ENCODE measurements around the gene MLIP.

MLIP gene

DNA sequence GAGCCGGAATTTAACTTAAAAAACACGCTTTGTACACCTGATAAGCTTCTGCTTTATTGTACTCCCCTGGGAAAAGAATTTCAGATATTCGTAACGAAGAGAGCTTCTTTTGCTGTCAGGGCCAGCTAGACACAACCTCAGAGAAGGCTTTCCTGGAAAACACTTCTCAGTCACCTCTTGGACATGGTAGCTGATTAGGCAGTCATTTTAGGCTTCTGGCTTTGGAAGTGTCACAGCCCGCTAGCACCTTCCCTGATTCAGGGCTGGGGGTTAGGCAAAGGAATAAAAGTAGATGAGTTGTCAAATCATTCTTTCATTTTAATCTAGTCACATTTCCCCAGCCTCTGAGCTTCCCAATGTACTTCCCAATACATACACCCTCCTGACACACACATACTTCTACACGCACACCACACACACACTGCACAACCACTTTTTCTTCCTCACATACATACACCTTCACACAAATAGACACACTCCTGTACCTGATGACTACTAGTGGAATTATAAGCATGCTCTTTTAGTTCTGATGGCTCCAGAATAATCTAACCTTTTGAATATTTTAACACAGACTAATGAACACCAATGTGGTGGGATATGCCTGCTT is 162.1 kb downstream of the MLIP start:
- DNase-seq (ENCODE audit: extremely low read depth in 1 of 2, low read depth in 1 of 2), result no peak

DNA sequence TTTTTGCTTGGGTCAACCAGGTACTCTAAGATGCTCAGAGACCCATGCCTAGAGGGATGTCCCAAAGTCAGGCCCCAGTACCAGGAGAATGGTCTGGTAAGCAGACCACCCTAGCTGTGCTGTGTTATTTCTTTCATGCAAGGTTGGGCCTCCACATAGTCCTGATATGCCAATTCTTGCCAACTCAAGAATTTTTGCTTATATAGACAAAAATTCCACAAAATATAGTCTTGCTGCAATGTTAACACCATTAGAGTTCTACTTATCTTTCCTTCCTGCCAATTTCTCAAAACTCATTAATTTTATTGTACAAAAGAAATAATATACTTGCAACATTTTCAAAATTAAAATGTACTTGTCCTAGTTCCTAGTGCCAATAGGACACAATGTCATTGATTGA is 163.1 kb downstream of the MLIP start:
- no peak for DNase-seq (ENCODE audit: extremely low read depth in 1 of 2, low read depth in 1 of 2)

DNA sequence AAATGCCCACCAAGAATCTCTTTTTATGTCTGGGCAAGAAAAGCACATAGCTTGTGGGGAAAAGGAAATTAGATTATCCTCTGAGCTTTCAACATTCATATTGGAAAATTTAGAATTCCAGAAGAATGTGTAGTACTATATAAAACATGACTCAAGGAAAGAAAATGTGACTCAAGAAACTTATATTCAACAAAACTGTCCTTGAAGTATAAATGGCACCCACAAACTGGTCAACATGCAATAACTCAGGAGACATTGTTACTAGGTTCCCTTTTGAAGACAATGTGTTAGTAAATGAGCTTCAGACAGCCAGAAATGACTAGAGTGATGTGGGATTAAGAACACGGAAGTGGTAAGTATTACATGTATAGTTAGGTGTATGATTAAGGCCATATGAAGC is 170.9 kb downstream of the MLIP start:
- DNase-seq (ENCODE audit: extremely low read depth in 1 of 2, low read depth in 1 of 2), result no peak

DNA sequence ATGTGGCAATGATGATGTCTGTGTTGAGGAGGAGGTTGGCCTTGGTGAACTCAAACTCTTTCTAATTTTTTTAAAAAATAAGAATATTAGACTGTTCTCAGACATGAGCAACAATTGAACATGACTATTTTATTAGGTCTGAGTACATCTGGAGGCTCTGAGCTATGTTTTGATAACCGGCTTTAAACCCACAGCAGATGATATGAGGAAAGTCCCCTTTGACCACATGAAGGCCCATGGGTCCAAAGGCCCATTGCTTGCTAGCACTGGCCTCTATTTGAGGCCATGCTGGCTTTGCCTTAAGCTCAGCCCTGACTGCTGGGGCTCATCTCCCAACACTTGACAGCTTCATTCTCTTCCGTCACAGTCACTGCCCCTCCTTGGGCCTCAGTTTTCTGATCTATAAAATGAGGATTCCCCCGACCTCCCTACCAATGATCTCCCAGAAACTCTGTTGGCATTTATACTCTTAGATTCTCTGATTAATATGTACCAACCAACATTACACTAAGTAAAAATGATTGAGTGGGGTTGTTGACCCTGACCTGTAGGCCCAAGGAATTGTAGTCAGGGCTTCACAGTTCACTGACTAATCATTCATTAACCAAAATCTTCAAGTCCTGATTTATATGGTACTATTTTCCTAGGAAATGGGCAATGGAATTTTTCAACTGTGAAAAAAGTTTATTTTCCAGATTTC is 173.1 kb downstream of the MLIP start:
- no peak for DNase-seq (ENCODE audit: extremely low read depth in 1 of 2, low read depth in 1 of 2)

DNA sequence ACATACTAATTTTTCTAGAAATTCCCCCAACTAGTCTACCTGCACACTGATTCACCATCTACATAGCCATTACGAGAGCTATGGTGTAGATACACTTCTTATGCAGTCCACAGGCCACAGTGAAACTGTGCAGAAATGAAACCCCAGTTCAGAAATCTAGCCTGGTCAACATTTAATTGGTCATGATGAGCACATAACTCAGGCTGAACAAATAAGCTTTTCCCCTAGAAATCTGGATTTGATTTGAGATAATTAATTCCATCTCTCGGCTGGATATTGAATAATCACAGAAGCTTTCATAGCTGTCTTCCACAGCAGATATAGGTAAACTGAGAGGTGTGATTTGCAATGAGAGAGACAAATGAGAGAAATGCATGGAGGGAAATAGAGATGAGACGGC is 174.4 kb downstream of the MLIP start:
- DNase-seq (ENCODE audit: extremely low read depth in 1 of 2, low read depth in 1 of 2), result no peak

DNA sequence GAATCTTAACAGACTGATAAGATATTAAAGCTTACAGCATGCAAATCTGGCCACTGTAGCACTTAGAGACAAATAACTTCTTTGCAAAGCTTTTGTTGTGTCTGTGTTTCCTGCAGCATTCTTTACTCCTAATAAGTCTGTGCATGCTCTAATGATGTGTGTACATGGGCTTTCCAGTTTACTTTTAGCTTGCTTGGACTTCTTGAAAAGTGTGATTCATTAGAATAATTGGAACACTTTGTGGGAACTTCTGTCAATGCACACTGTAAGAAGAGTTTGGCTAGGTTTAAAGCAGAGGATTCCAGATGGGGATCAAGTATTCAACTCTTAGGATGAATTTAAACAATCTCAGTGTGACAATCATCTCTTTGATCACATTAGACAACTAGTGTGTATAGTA is 174.9 kb downstream of the MLIP start:
- DNase-seq (ENCODE audit: extremely low read depth in 1 of 2, low read depth in 1 of 2), result no peak

DNA sequence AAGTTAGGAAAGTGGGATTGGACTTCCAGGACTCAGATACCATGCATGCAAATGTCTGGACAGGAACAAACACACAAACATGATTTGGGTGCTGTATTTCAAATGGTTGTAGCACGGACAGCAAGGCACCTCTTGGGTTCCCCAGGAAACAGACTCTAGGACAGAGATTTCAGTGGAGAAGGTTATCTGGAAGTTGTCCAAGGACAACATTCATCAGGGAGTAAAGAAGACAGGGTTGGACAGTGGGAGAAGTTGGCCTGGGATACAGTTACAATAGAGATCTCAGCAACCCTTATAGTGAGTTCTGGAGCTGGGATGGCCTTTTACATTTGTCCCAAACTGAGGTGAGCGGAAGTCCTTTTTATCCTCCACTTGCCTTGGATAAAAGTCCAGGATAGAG is 177.2 kb downstream of the MLIP start:
- DNase-seq (ENCODE audit: extremely low read depth in 1 of 2, low read depth in 1 of 2), result no peak

DNA sequence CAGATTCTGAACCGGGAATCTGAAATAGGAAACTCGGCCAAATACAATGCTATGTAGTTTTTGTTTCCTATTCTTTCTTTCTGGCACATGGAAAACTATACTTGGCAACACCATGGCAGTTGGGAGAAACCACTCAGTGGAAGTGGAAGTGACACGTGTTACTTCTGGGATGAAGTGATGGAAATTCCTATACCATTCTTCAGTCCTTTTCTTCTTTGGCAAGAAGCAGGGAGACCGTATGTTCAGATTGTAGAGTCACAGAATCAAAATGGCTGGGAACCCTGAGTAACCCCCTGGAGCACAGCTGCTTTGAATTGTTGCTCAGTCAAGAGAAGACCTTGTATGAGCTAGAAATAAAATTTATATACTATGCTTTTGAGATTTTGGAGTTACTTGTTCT is 178.2 kb downstream of the MLIP start:
- DNase-seq (ENCODE audit: extremely low read depth in 1 of 2, low read depth in 1 of 2), result no peak

DNA sequence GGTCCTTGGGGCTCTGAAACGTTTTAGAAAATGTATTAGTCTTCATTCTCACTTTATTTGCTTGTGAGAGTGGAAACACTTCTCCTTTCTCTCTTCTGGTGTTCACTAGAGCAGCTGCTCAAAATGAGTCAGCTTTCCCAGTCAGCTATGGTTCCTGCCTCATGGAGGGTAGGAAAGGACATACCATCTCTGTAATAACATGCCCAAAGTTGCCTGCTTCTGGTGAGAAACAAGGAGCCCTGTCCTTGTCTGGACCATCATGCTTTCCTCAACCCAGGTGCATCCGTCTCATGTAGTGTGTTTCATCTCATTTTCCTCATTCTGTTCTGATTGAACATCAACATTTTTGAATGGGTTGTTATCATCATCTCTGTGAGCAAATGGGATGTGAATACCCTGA is 179.9 kb downstream of the MLIP start:
- no peak for DNase-seq (ENCODE audit: extremely low read depth in 1 of 2, low read depth in 1 of 2)

DNA sequence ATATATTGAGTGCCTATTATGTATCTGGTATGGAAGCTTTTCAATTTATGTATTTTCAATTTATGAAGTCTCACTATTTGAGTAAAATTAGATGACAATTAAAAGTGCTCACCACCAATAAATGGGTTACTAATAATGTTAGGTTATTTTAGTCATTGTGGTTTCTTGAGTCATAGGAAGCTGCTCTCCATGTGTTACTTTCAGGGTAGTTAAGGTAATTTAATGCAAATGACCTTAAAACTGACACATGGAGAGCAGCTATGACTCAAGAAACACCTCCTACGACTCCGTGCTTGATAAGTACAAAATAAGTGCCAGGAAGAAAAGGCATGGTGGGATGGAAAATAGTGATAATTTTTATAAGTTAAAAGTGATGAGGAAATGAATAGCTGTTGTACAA is 180.5 kb downstream of the MLIP start:
- DNase-seq (ENCODE audit: extremely low read depth in 1 of 2, low read depth in 1 of 2), result no peak

DNA sequence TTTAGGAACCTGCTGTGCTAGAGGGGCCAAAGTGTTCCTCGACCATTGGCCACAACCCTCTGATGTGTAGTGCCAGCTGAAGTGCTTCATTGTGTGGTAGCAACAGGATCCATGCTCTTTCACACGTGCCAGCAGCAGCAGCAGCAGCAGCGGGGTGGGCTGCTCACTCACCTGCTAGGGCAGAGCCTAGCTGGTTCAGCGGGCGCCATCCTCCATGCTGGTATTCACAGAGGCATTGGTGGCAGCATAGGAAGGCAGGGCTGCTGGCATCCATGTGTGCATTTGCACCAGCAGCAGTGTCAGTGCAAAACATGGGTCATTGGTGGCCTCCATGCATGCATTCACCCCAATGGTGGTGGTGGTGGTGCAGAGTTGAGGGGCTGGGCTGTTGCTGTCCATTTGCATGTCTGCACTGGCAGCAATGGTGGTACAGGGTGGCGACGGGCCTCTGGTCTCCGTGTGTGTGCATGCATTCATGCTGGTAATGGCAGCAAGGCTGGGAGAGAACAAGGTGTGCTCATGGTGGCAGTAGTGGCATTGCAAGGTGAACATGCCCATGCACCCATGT is 183.8 kb downstream of the MLIP start:
- DNase-seq (ENCODE audit: extremely low read depth in 1 of 2, low read depth in 1 of 2), result no peak

DNA sequence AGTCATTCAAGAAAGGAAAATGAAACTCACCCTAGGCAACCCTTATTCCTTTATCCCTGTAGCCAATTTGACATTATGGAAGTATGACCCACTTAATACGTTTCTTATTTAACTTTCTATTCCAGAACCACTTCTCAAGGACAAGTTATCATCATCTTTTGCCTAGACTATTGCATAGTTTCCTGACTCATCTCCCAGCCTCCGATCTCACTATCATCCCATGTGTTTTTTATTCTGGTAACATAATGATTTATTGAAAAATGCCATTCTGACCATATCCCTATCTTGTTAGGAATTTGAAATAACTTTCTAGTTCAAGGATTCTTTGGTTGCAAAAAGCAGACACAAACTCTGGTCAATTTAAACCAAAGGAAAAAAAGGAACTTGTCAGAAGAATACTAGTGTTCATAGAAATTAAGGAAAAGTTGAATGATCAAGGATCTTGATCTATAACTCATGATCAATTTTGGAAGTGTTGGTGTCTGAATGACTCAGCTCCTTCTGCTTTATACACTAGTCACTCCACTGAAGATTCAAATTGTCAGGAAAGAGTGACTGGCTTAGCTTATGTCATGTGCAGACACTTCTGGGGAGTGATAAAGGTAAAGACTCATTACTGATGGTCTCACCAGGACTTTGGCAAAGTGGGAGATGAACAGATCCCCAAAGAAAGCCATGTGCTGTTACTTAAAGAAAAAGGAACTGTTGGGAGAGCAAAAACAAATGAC is 188.5 kb downstream of the MLIP start:
- no peak for DNase-seq (ENCODE audit: extremely low read depth in 1 of 2, low read depth in 1 of 2)

DNA sequence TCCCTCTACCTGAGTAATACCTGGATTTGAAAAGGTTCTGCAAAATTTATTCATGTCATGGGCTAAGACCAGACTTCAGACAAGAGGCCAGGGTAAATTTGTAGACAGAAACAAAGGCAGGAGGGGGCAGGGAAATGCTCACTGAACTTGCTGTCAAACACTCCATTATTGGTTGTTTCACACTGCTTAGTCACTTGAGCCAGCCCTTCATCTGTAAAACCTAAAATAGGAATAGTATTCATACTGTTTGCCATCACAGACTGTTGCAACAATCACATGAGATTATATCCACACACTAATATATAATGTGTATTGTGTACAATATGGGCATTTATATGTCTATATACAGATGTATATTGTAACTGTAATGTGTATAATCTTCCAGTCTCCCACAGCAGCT is 190.5 kb downstream of the MLIP start:
- no peak for DNase-seq (ENCODE audit: extremely low read depth in 1 of 2, low read depth in 1 of 2)

DNA sequence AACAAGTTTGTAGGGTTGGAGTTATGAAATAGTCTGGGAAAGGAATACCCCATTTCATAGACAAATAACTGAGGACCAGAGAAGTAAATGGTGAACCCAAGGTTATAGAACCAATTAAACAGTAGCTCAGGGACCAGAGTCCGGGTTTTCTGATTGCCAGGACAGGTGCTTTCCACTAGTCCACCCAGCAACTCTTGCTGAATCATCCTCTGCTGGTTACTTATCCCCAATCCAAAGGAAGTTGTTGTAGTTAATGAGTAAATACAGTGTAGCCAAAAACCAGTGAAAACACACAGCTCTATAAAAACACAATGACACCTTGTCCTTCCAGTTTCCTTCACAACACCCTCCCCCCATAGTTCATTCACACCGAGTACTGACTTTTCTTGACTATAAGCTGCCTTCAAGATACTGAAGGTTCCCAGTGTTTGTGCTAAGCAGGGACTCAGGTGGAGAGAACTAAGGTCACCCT is 196.2 kb downstream of the MLIP start:
- no peak for DNase-seq (ENCODE audit: extremely low read depth in 1 of 2, low read depth in 1 of 2)

DNA sequence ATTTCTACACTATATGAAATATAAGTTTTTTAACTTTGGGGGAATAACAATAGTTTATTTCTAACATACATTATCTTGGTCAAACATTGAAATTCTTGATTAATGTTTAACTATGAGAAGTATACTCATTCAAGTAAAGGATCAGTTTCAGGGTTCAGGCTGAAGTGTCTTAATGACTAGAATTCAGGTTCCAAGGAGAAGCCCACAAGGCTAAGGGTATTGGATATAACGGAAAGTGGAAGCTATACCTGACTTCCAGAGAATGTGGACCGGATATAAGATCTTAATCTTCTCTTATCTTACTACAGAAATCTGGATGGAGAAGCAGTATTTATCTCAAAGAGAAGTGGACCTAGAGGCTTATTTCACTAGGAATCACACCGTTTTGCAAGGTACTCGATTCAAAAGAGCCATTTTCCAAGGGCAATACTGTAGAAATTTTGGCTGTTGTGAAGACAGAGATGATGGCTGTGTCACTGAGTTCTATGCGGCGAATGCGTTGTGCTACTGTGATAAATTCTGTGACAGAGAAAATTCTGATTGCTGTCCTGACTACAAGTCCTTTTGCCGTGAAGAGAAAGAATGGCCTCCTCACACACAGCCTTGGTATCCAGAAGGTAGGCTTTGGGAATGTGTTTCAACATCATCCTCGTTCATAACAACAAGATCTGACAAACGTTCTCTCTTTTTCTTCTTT is 197.2 kb downstream of the MLIP start, which contains the start of gene TINAG:
Gene TINAG, plus strand, starts transcription at position 153 of the 697 bp plus-strand sequence. Its CDS starts 110 bp downstream, at position 263.
- DNase-seq (ENCODE audit: extremely low read depth in 1 of 2, low read depth in 1 of 2), result no peak

DNA sequence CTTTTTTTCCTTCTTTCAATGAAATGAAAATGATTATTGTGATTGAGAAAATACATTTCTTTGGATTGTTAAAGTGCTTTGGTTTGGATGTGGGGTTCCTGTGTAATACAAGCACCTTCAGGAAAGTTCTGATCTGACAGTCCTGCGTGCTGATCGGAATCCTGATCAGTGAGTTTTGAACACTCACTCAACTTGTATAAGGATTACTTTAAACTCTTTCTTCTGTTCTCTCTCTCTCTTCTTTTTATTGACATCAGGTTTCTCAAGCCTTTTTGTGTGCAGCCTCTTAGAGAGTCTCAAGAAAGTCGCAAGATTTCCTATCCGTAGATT is 197.7 kb downstream of the MLIP start:
- no peak for DNase-seq (ENCODE audit: extremely low read depth in 1 of 2, low read depth in 1 of 2)

DNA sequence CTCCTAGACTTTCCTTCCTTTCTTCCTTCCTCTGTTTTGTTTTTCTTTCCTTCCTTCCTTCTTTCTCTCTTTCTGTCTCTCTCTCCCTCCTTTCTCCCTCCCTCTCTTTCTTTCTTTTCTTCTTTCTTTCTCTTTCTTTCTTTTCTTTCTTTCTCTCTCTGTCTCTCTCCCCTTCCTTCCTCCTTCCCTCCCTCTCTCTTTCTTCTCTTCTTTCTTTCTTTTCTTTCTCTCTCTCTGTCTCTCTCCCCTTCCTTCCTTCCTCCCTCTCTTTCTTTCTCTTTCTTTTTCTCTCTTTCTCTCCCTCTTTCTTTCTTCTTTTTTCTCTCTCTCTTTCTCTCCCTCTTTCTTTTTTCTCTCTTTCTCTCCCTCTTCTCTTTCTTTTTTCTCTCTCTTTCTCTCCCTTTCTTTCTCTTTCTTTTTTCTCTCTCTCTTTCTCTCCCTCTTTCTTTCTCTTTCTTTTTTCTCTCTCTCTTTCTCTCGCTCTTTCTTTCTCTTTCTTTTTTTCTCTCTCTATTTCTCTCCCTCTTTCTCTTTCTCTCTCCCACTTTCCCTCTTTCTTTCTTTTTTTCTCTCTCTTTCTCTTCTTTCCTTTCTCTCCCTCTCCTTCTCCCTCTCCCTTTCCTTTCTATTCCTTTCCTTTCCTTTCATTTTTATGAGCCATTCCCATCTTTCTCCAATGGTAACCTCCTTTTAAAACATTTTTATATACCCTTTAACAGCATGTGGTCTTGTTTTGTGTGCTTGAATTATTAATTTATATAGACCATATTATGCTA is 199.3 kb downstream of the MLIP start:
- no peak for DNase-seq (ENCODE audit: extremely low read depth in 1 of 2, low read depth in 1 of 2)

DNA sequence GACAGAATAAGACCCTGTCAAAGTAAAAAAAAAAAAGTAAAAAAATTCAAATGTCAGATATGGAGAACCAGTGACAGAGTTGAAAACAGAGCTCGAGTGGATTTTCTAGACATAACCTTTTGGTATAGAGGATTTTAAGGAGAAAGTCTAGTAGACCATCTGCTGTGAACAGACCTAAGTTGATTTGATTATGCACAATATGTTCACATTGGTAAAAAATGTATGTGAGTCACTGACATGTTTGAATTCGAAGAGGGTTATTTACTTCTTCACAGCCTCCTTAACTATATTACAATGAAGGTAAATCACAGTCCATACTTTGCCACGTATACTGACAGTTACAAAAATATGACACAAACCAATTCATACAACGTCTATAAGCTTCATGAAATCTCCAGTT is 204.4 kb downstream of the MLIP start:
- no peak for DNase-seq (ENCODE audit: extremely low read depth in 1 of 2, low read depth in 1 of 2)

Measured in stimulated activated CD8-positive, alpha-beta memory T cell treated with anti-CD3 and anti-CD28 coated beads, Interleukin-7, amount 100 ng/mL, for 48 hours (primary cell).